T-helper 2 cell treated with Interferon-gamma antibody and Interleukin-4, amounts not matched to agents 5 μg/mL and 100 μg/mL, for 36 hours (primary cell): ENCODE data around the gene EHD1.
"Not testable (repeated sequence)": the region's sequence is repeated elsewhere in the genome, so short reads cannot be mapped to it uniquely, and the experiment has no call there.

Experiments
- DNase-seq: peaks from one replicate; pipeline ENCODE4 v3.0.0; 2021; ENCODE audit warnings: low spot score
- H3K27ac Mint-ChIP-seq: one replicate; pipeline ENCODE4 v1.8.0; 2021; ENCODE audit warnings: mild to moderate bottlenecking, mixed read lengths
- H3K27me3 Mint-ChIP-seq: one replicate; pipeline ENCODE4 v1.8.0; 2021; ENCODE audit warnings: low read depth, mixed read lengths
- H3K36me3 Mint-ChIP-seq: one replicate; pipeline ENCODE4 v1.8.0; 2021; ENCODE audit warnings: low read depth, mixed read lengths
- H3K4me1 Mint-ChIP-seq: one replicate; pipeline ENCODE4 v1.8.0; 2021; ENCODE audit warnings: low read depth, mixed read lengths
- H3K4me3 Mint-ChIP-seq: one replicate; pipeline ENCODE4 v1.8.0; 2022; ENCODE audit warnings: mild to moderate bottlenecking, moderate library complexity, mixed read lengths
- H3K9me3 Mint-ChIP-seq: one replicate; pipeline ENCODE4 v1.8.0; 2021; ENCODE audit warnings: mixed read lengths

Gene EHD1

DNA sequence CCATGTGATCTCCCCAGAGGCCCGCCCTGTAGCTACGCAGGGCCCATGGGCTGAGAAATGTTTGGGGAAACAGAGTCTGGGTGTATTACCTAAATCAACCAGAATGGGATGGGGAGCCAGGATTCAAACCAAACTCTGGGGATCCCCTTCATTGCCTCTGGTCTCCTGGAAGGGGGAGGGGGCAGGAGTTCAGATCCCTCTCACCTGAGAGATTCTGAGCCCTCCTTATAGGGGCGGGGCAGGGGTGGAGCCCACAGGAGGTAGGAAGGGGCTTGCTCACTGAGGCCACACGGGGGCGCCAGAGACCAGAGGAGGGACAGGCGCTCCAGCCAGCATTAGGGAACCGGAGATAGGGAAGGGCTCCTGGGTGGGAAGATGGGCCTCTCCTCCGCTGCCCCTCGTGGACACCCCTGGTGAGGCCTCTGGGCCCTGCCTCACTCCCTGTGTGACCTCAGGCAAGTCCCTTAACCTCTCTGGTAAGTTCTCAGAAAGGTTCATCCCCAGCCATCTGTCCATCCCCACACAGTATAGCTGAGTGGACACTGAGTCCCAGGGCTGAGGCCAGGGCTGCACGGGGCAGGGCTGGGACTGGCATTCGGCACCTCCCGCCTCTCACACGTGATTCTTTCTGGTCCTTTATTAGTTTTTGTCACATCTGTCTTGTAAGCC lies 31.3 kb downstream of the EHD1 start:
- H3K9me3 Mint-ChIP-seq, result no peaks in the 10 kb centered on the region
- peak overlapping the region; percentile 65 for H3K27ac Mint-ChIP-seq
- peaks cover 34% of the 10 kb centered on the region for H3K4me1 Mint-ChIP-seq
- peaks cover 4% of the 10 kb centered on the region for H3K36me3 Mint-ChIP-seq
- H3K4me3 Mint-ChIP-seq, result no peak overlapping the region
- peak; percentile 84 for DNase-seq
- H3K27me3 Mint-ChIP-seq, result no peaks in the 10 kb centered on the region

- H3K27ac Mint-ChIP-seq, H3K27me3 Mint-ChIP-seq, H3K9me3 Mint-ChIP-seq, H3K36me3 Mint-ChIP-seq, DNase-seq: not testable (repeated sequence)
- Mint-ChIP-seq H3K4me3 (peak overlapping the region; percentile 15), H3K4me1 (peaks cover 23% of the 10 kb centered on the region)
Measured at GRCh38 chr11:64845776-64846129, 32.7 kb downstream of the EHD1 start.

- peak overlapping the region; percentile 53 for H3K4me3 Mint-ChIP-seq
- peak overlapping the region; percentile 39 for H3K27ac Mint-ChIP-seq
- no peaks in the 10 kb centered on the region for H3K9me3 Mint-ChIP-seq
- H3K27me3 Mint-ChIP-seq, result no peaks in the 10 kb centered on the region
- H3K36me3 Mint-ChIP-seq, result no peaks in the 10 kb centered on the region
- H3K4me1 Mint-ChIP-seq, result peaks cover 22% of the 10 kb centered on the region
- no peak for DNase-seq
Measured at GRCh38 chr11:64845129-64845775, 33.2 kb downstream of the EHD1 start.

DNA sequence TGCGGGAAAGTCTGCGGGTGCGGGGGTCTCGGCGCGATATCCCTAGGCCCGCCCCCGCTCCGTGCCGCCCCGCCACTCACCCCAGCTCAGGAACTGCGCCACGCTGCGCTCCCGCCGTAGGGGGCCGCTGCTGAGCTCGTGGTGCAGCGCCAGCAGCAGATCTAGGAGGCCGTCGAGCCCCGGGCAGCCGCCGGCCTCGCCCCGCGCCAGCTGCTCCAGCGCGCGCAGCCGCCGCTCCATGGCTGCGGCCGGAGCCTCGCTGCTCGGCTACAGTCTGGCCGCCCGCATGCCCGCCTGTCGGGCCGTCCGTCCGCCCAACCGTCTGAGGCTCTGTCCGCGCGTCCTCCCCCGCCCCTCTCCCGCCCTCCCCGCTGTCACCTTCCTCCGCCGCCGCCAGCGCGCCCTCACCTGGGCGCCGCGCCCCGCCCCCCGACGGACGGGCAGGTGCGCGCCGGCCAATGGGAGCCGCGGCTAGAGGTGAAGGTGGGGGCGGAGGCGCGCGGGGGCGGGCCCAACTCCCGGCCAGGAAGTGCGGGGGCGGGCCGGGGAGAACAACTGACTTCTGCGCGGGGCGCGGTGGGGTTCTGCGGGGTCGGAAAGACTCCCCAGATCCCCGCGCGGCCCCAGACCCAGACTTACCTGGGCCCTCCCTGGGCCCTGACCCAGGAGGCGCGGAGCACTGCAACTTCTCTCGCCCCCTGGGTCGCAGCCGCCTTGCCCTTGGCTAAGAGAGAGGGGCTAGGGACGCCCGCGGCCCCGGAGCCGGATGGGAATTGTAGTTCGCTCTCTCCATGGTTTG lies 33.9 kb downstream of the EHD1 start, which contains the start of gene CDC42BPG:
Gene CDC42BPG (minus strand): TSS at position 324 of the 799 bp plus-strand sequence. CDS start 84 bp downstream, at position 240.
- peaks cover 22% of the 10 kb centered on the region for H3K4me1 Mint-ChIP-seq
- H3K36me3 Mint-ChIP-seq, result no peaks in the 10 kb centered on the region
- no peaks in the 10 kb centered on the region for H3K27me3 Mint-ChIP-seq
- peak within 1 kb of the TSS; percentile 71 for H3K27ac Mint-ChIP-seq
- DNase-seq, result peak; percentile 53
- H3K9me3 Mint-ChIP-seq, result no peaks in the 10 kb centered on the region
- peak within 1 kb of the TSS; percentile 83 for H3K4me3 Mint-ChIP-seq

DNA sequence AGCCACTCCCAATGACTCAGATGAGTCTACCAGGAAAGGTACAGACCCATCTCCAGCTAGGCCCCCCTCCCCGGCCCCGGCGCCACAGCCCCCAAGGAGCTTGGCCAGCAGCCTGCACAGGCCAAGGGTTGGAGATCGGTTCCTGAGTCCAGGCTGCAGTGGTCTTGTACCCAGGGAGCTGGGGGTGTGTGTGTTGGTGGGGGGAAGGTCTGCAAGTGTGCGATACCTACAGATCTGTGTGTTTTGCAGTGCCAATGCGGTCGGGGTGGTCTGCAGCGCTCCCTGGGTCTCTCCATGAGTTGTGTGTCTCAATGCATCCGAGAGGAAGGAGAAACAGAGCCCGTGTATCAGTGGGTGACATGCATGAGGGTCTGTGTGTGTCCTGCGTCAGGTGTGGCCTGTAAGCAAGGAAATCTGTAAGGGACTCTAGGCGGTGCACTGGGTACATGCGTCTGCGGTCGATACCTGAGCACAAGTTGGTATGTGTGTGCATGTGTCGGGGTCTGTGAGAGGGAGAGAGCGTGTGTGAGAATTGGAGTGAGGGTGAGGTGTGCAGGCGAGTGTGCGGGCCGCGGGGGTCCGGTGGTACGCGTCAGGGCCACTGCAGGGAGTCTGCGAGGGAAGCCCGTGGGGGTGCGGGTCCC lies 34.6 kb downstream of the EHD1 start:
- Mint-ChIP-seq H3K36me3 (no peaks in the 10 kb centered on the region), H3K4me3 (peak overlapping the region; percentile 83), H3K27me3 (no peaks in the 10 kb centered on the region), H3K9me3 (no peaks in the 10 kb centered on the region), H3K4me1 (peaks cover 20% of the 10 kb centered on the region), H3K27ac (peak overlapping the region; percentile 71)
- DNase-seq, result no peak

DNA sequence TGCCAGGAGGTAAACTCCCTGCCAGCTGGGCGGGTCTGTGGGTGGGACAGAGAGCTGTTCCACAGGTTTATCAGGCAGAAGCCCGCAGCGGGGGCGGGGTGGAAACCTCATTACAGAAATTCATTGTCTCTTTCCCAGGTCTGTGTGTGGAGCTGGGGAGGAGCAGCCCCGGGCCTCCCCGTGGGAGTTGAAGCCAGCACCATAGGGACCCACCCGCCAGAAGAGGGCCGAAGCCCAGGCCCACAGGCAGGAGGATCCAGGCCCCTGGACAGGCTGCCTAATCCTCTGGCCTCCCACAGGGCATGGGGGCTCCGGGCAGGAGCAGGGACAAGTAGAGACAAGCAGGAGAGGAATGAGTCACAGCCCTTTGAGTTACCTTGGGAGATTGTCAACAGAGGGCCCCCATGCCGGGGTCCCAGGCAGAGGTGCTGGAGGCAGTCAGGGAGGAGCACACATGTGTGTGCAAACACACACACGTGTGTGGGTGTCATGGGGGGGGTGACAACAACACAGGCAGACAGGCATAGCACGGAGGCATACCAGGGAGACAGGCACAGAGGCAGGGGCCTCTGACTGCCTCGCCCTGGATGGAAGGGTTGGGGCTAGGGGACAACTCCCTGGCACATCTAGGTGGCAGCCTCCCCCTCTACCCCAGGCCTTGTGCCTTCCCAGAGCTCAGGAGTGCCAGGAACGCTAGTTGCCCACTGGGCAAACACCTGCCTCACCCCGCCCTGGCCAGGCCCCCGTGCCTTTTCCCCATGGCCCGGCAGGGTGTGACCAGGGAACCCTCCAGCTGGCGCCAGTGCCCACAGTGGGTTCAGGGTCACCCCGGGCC lies 35.4 kb downstream of the EHD1 start:
- Mint-ChIP-seq H3K36me3 (no peaks in the 10 kb centered on the region), H3K4me3 (peak overlapping the region; percentile 83), H3K9me3 (no peaks in the 10 kb centered on the region), H3K4me1 (peaks cover 15% of the 10 kb centered on the region), H3K27ac (no peak overlapping the region), H3K27me3 (no peaks in the 10 kb centered on the region)
- no peak for DNase-seq

DNA sequence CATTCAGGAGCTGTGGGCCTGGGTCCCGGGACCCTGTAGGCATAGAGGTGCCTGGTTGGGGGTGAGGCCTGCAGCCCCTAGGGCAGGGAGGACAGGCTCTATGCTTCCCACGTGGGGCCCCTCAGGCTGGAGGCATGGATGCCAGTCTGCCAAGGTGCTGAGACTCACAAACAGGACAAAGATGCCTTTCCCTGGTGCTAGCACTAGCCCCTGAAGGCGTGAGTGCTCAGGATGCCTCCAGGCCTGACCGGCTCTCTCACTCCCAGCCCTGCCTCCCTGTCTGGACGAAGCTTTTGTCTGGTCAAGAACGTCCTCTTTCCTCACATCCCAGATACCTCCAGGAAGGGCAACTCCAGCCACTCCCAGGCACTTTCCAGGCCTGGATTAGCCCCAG lies 36.1 kb downstream of the EHD1 start:
- Mint-ChIP-seq H3K27me3 (no peaks in the 10 kb centered on the region), H3K4me1 (peaks cover 12% of the 10 kb centered on the region), H3K9me3 (no peaks in the 10 kb centered on the region), H3K27ac (no peak overlapping the region), H3K4me3 (no peak overlapping the region), H3K36me3 (no peaks in the 10 kb centered on the region)
- no peak for DNase-seq

DNA sequence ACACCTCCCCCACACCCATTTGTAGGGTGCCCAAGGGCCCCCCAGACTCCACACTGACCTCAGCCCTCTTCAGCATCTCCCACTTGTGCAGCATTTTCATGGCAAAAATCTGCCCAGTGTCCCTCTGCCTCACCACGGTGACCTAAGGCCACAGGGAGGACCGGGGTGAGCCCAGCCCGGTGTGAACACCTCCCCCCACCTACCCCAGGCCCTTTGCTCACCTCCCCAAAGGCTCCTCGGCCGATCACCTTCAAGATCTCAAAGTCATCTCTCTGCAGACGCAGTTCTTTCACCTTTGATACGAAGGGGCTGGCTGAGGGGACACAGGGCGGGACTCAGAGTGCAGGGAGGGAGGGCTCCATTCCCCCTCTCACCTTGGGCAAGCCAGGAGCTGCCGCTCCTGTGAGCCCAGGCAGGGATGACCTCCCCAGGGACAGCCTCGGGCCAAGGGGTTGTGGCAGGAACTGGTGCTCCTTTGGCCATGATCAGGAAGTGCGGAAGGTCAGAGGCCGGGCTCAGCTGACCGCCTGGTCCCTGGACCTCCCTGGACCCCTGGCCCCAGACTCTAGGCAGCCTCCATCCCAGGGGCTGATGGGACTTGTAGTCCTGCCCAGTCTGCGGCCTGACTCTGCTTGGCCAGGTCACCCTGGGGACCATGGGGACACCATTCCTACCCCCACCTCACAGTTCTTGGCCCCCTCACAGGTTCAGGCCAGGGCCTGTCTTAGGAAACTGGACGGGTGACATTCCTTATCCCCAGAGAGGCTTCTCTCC lies 36.6 kb downstream of the EHD1 start:
- no peak overlapping the region for H3K4me3 Mint-ChIP-seq
- no peaks in the 10 kb centered on the region for H3K27me3 Mint-ChIP-seq
- H3K4me1 Mint-ChIP-seq, result peaks cover 13% of the 10 kb centered on the region
- no peak overlapping the region for H3K27ac Mint-ChIP-seq
- no peaks in the 10 kb centered on the region for H3K36me3 Mint-ChIP-seq
- no peak for DNase-seq
- H3K9me3 Mint-ChIP-seq, result no peaks in the 10 kb centered on the region

GRCh38 chr11:64839887-64840782 lies 38.3 kb downstream of the EHD1 start:
- no peaks in the 10 kb centered on the region for H3K36me3 Mint-ChIP-seq
- H3K27me3 Mint-ChIP-seq, result no peaks in the 10 kb centered on the region
- H3K4me3 Mint-ChIP-seq, result no peak overlapping the region
- DNase-seq, result no peak
- H3K9me3 Mint-ChIP-seq, result no peaks in the 10 kb centered on the region
- peaks cover 11% of the 10 kb centered on the region for H3K4me1 Mint-ChIP-seq
- H3K27ac Mint-ChIP-seq, result no peak overlapping the region

DNA sequence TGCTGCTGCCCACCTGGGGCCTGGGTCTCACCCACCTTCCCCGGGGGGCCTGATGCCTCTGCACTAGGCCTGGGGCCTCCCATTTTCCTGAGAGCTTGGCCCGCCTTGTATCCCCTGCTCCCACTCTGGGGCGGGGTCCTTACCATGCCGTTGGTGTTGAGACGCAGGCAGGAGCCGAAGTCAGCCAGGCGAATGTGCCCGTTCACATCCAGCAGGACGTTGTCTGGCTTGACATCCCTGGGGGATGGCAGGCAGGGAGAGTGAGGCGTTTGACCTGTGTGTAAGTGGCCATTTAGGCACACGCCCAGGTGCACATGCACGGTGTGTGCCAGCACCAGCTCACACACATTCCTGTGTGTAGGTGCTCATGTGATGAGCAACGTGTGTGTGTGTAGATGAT lies 39.1 kb downstream of the EHD1 start:
- Mint-ChIP-seq H3K27ac (no peak overlapping the region), H3K4me1 (peaks cover 8% of the 10 kb centered on the region), H3K4me3 (no peak overlapping the region), H3K9me3 (no peaks in the 10 kb centered on the region), H3K36me3 (no peaks in the 10 kb centered on the region), H3K27me3 (no peaks in the 10 kb centered on the region)
- DNase-seq, result no peak

DNA sequence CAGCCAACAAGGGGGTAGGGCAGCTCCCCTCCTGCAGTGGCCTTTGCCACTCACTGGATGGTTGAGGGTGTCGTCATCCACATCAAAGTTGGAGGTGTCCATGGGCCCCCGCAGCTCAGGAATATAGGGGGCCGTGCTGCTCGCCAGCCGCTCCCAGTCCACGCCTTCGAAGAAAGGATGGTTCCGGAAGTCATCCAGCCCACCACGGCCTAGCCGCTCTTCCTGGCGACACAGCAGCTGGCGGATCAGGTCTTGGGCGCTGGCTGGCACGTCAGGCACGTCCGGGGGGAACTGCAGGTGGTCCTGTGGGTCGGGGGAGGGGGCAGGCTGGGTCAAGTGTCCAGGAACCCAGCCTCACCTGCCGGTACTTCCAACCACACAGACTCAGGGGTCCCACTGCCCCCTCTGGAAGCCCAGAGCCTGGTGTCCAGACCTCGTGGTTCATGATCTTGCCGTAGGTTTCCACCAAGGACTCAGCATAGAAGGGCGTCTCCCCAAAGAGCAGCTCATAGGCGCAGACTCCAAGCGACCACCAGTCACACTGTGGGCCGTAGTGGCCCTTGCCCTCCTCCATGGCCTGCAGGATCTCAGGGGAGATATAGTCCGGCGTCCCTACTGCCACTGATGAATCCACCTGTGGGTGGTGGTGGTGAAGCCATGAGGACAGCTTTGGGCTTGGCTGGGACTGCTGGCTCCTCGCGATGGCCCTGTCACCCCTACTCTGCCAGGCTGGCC lies 39.7 kb downstream of the EHD1 start:
- no peak for DNase-seq
- Mint-ChIP-seq H3K27me3 (no peaks in the 10 kb centered on the region), H3K36me3 (no peaks in the 10 kb centered on the region), H3K4me1 (peaks cover 5% of the 10 kb centered on the region), H3K27ac (no peak overlapping the region), H3K9me3 (no peaks in the 10 kb centered on the region), H3K4me3 (no peak overlapping the region)
